Pancreas (tissue), 10 donors: Measurements from ENCODE around the gene DAB2IP. TPM values are rescaled to one million over a fixed set of nuclear protein-coding genes. Genes with fewer than 3 reads are reported as not detected.

Experiments
- ATAC-seq, 4 donors: fragments of 200-7000 bp; cut with Tn5 transposase; one replicate each; pipeline versions ENCODE4 v1.8.0 to v1.9.1; 2020; ENCODE audit warnings: mild to moderate bottlenecking in 4 of 4, moderate library complexity in 4 of 4
- DNase-seq, 6 donors: peaks; one replicate each; pipeline ENCODE4 v3.0.0-alpha.2; 2020
- FAIRE-seq: peaks from 2 replicates; lab custom pipeline; 2012; peaks lifted over from hg19 to GRCh38; lab: Jason Lieb, UNC
- H3K27ac ChIP-seq, 4 donors: fragments of 200-600 bp; sonication (generic); 1 replicate in 3 of 4; 2 replicates in 1 of 4; pipeline versions ENCODE4 v1.5.0 to v1.8.0; 2020
- H3K27me3 ChIP-seq, 4 donors: fragments of 200-600 bp; one replicate each; pipeline ENCODE4 v1.8.0; 2021
- H3K36me3 ChIP-seq, 3 donors: fragments of 200-600 bp; sonication (generic) in 1 of 3; one replicate each; pipeline versions ENCODE4 v1.5.0 to v1.8.0; 2020 to 2021
- H3K4me1 ChIP-seq, 3 donors: fragments of 200-600 bp; one replicate each; pipeline ENCODE4 v1.8.0; 2021
- H3K4me3 ChIP-seq, 4 donors: fragments of 200-600 bp; sonication (generic) in 2 of 4; one replicate each; pipeline versions ENCODE4 v1.5.0 to v1.8.0; 2020 to 2021
- H3K9me3 ChIP-seq, 4 donors: fragments of 200-600 bp; one replicate each; pipeline ENCODE4 v1.8.0; 2021
- CTCF ChIP-seq, 4 donors: fragments of 200-600 bp; sonication (generic) in 3 of 4; IDR thresholded peaks; one replicate each; pipeline versions ENCODE4 v1.5.0 to v1.8.0; 2021; ENCODE audit warnings: antibody characterized with exemption in 4 of 4
- WGBS, 2 donors: extraction: QIAGEN DNeasy Blood & Tissue Kit; methylation state at CpG; one replicate each; pipeline ENCODE4 v1.1.7; 2013; 5-methylcytosine and 5-hydroxymethylcytosine counted together
- intact Hi-C, 3 donors: fragments of 100-400 bp; cut with DNase I; formaldehyde crosslinking; loops; one replicate each; pipeline versions ENCODE4 v1.11.1 to v1.14.2; 2022
- polyA plus RNA-seq, 2 donors: library from polyadenylated mRNA; stranded (reverse); fragments of 200-250 nt; gene quantifications; one replicate each; pipeline ENCODE4 v1.2.3, GENCODE V29; 2013
- total RNA-seq, 6 donors: library from RNA; stranded (reverse); fragmentation: NEBNext Ultra II Directional in 4 of 6; extraction: Animal tissue kit (Norgen Biotek cat#: 25700) in 4 of 6; gene quantifications; one replicate each; pipeline versions ENCODE4 v1.2.1 to v1.2.4, GENCODE V29; 2021 to 2023
- donor health status: healthy with polysubstance abuse.
- donor health status: DM: no; HTN: no; CAD: no; lungs with moderate emphysema.
- donor health status: DM: no; HTN: no; CAD: no.
- donor health status: control.
- donor health status: control.
- donor health status: Bipolar disorder and iron deficiency.
- donor health status: DM: yes; HTN: yes; CAD: no.
- donor health status: DM: no; HTN: no; CAD: no.
- donor health status: DM: no; HTN: no; CAD: no.
- donor health status: DM: yes; HTN: yes; CAD: no.

DAB2IP gene
- total and polyA plus RNA-seq, 8 donors: 14.7 to 52.1 (median 25.3) TPM

- Histone ChIP-seq H3K27ac (no peak overlapping the region), H3K4me3 (no peak overlapping the region), H3K27me3 (no peaks in the 10 kb centered on the region), H3K36me3 (peaks cover 0 to 20% (median 13%) of the 10 kb centered on the region in 3 donors), H3K4me1 (no peaks in the 10 kb centered on the region), H3K9me3 (no peaks in the 10 kb centered on the region)
- intact Hi-C loops: no loop called here
- FAIRE-seq (no peak), ATAC-seq (no peak), DNase-seq (no peak)
- TF ChIP-seq CTCF (IDR thresholded peaks at IDR 0.05): no peak
- 86 to 88% methylated on average over 17 of the region's 17 CpGs for whole genome bisulfite sequencing, 2 donors
Measured at GRCh38 chr9:121784731-121785411, 133.4 kb downstream of the DAB2IP start.

- FAIRE-seq (no peak), DNase-seq (no peak), ATAC-seq (no peak)
- Histone ChIP-seq H3K9me3 (no peaks in the 10 kb centered on the region), H3K27ac (no peak overlapping the region), H3K4me3 (no peak overlapping the region), H3K4me1 (no peaks in the 10 kb centered on the region), H3K27me3 (no peaks in the 10 kb centered on the region), H3K36me3 (peaks cover 0 to 19% (median 13%) of the 10 kb centered on the region in 3 donors)
- WGBS, 2 donors: 87 to 93% methylated on average over 11 of the region's 11 CpGs
- TF ChIP-seq CTCF (IDR thresholded peaks at IDR 0.05): no peak
- intact Hi-C loops: no loop called here
Measured at GRCh38 chr9:121785673-121786542, 134.5 kb downstream of the DAB2IP start.

- DNase-seq (no peak), FAIRE-seq (no peak), ATAC-seq (no peak)
- peaks cover 0 to 13% (median 6%) of the 10 kb centered on the region in 3 donors for H3K36me3 ChIP-seq
- TF ChIP-seq CTCF (IDR thresholded peaks at IDR 0.05): no peak
- 87 to 91% methylated on average over 5 of the region's 5 CpGs for WGBS, 2 donors
- H3K9me3 ChIP-seq: no peaks in the 10 kb centered on the region
- H3K27ac ChIP-seq: no peak overlapping the region
- H3K4me1 ChIP-seq: no peaks in the 10 kb centered on the region
- H3K4me3 ChIP-seq: no peak overlapping the region
- intact Hi-C loops: no loop called here
- H3K27me3 ChIP-seq: no peaks in the 10 kb centered on the region
Measured at GRCh38 chr9:121786543-121786948, 135.1 kb downstream of the DAB2IP start.

GRCh38 chr9:121786998-121787422 lies 135.6 kb downstream of the DAB2IP start:
- intact Hi-C loops: no loop called here
- WGBS, 2 donors: 81 to 87% methylated on average over 8 of the region's 8 CpGs

More at GRCh38 chr9:121786998-121787422, 135.6 kb downstream of the DAB2IP start:
- no peak for DNase-seq
- Histone ChIP-seq H3K4me3 (no peak overlapping the region), H3K27ac (no peak overlapping the region), H3K36me3 (peaks cover 0 to 8% (median 2%) of the 10 kb centered on the region in 3 donors), H3K9me3 (no peaks in the 10 kb centered on the region), H3K4me1 (no peaks in the 10 kb centered on the region), H3K27me3 (no peaks in the 10 kb centered on the region)
- no peak for ATAC-seq
- FAIRE-seq: no peak
- no peak for TF ChIP-seq CTCF (IDR thresholded peaks at IDR 0.05)
